ENCODE results near the gene WDR62.

Gene WDR62

GRCh38 chr19:36142496-36142895 lies 87.8 kb downstream of the WDR62 start:
- no peak for DNase-seq

- no peak for DNase-seq
These were observed 89.9 kb downstream of the WDR62 start for GRCh38 chr19:36144624-36145023.

- no peak for DNase-seq
These were observed 95.1 kb downstream of the WDR62 start for GRCh38 chr19:36149673-36150406.

- no peak for DNase-seq
These were observed 95.9 kb downstream of the WDR62 start for GRCh38 chr19:36150586-36150985.

GRCh38 chr19:36151144-36152018 lies 96.7 kb downstream of the WDR62 start:
- DNase-seq: no peak

- DNase-seq: no peak
These were observed 97.3 kb downstream of the WDR62 start for GRCh38 chr19:36152019-36152351.

- no peak for DNase-seq
These were observed 97.8 kb downstream of the WDR62 start, which contains the start of gene COX7A1 for GRCh38 chr19:36152352-36153091. Gene COX7A1, minus strand, starts transcription at chr19:36152447. Its CDS starts 40 bp downstream, at chr19:36152407.

GRCh38 chr19:36153126-36153525 lies 98.4 kb downstream of the WDR62 start:
- no peak for DNase-seq

Data from hematopoietic multipotent progenitor cell treated with erythropoietin and hydrocortisone succinate and interleukin-3 and kit ligand, for 6 days (in vitro differentiated cells).